Activated CD8-positive, alpha-beta memory T cell treated with anti-CD3 and anti-CD28 coated beads for 36 hours (primary cell): ENCODE results near the gene CAPN2. TPM values are rescaled to one million over a fixed set of nuclear protein-coding genes. Genes with fewer than 3 reads are reported as not detected.

Source experiments
- CTCF ChIA-PET: fragments of 350-600 bp; sonication (Branson Sonifier 250); formaldehyde crosslinking; loops from one replicate; lab custom pipeline; 2021; ENCODE audit warnings: antibody characterized with exemption; lab: Charles Lee
- POLR2A ChIA-PET: fragments of 350-600 bp; sonication (Branson Sonifier 250); formaldehyde crosslinking; loops from one replicate; lab custom pipeline; 2021; ENCODE audit warnings: antibody characterized with exemption; lab: Charles Lee
- total RNA-seq, 2 experiments: library from RNA; stranded (reverse); gene quantifications; one replicate each; pipeline ENCODE4 v1.2.3, GENCODE V29; 2021

Gene CAPN2
- total RNA-seq, 2 experiments from 2014 or later = 59.6 to 60.2 TPM

- POLR2A ChIA-PET = no interaction called here
- CTCF ChIA-PET = interaction anchor here (0.7 to 5.2 kb wide), 25 partner anchors 8 to 160 kb away, joined by 3 to 46 read pairs (median 6); partner anchors contain the start of gene CAPN2
Measured at GRCh38 chr1:223748773-223749733, 36.7 kb downstream of the CAPN2 start.

GRCh38 chr1:223750730-223751570 is 38.6 kb downstream of the CAPN2 start:
- CTCF ChIA-PET = interaction anchor here (2.6 to 3.8 kb wide), 2 partner anchors 39 to 55 kb away, joined by 10 to 44 read pairs; partner anchors contain the start of gene CAPN2
- POLR2A ChIA-PET = no interaction called here

- POLR2A ChIA-PET = no interaction called here
- CTCF ChIA-PET = interaction anchor here (1.9 to 2.6 kb wide), 2 partner anchors 53 to 55 kb away, joined by 7 to 10 read pairs; no protein-coding TSS in a partner anchor
Measured at GRCh38 chr1:223751696-223752095, 39.4 kb downstream of the CAPN2 start.

- ChIA-PET CTCF (interaction anchor here (1.9 to 2.6 kb wide), 2 partner anchors 54 to 56 kb away, joined by 7 to 10 read pairs; no protein-coding TSS in a partner anchor), POLR2A (no interaction called here)
Measured at GRCh38 chr1:223752721-223753515, 40.6 kb downstream of the CAPN2 start.

- CTCF ChIA-PET = no interaction called here
- POLR2A ChIA-PET = no interaction called here
Measured at GRCh38 chr1:223754681-223755431, 42.5 kb downstream of the CAPN2 start.

- ChIA-PET CTCF (interaction anchor here (0.5 to 1.0 kb wide), 2 partner anchors 29 to 1759 kb away, joined by 3 read pairs; no protein-coding TSS in a partner anchor), POLR2A (no interaction called here)
Measured at GRCh38 chr1:223755432-223755792, 43.1 kb downstream of the CAPN2 start.

- POLR2A ChIA-PET = no interaction called here
- CTCF ChIA-PET = interaction anchor here (0.5 to 1.0 kb wide), 2 partner anchors 29 to 1760 kb away, joined by 3 read pairs; no protein-coding TSS in a partner anchor
Measured at GRCh38 chr1:223755992-223756775, 43.8 kb downstream of the CAPN2 start.

GRCh38 chr1:223756806-223757700 is 44.7 kb downstream of the CAPN2 start:
- CTCF ChIA-PET = no interaction called here
- POLR2A ChIA-PET = interaction anchor here (0.6 kb wide), 1 partner anchor 716 kb away, joined by 3 read pairs; no protein-coding TSS in a partner anchor

GRCh38 chr1:223758734-223759133 is 46.4 kb downstream of the CAPN2 start:
- ChIA-PET POLR2A (no interaction called here), CTCF (no interaction called here)

GRCh38 chr1:223759273-223759672 is 46.9 kb downstream of the CAPN2 start:
- CTCF ChIA-PET = interaction anchor here (2.1 kb wide), 1 partner anchor 10 kb away, joined by 6 read pairs; no protein-coding TSS in a partner anchor
- POLR2A ChIA-PET = no interaction called here

- CTCF ChIA-PET = interaction anchor here (1.4 to 2.1 kb wide), 2 partner anchors 11 to 51 kb away, joined by 3 to 6 read pairs; no protein-coding TSS in a partner anchor
- POLR2A ChIA-PET = no interaction called here
Measured at GRCh38 chr1:223760833-223761232, 48.5 kb downstream of the CAPN2 start.

GRCh38 chr1:223761411-223761810 is 49.1 kb downstream of the CAPN2 start:
- POLR2A ChIA-PET = no interaction called here
- CTCF ChIA-PET = interaction anchor here (1.4 to 2.1 kb wide), 2 partner anchors 12 to 50 kb away, joined by 3 to 6 read pairs; no protein-coding TSS in a partner anchor

- ChIA-PET CTCF (no interaction called here), POLR2A (no interaction called here)
Measured at GRCh38 chr1:223763251-223763650, 50.9 kb downstream of the CAPN2 start.

GRCh38 chr1:223763881-223764280 is 51.5 kb downstream of the CAPN2 start:
- CTCF ChIA-PET = no interaction called here
- POLR2A ChIA-PET = no interaction called here

- CTCF ChIA-PET = interaction anchor here (1.0 kb wide), 1 partner anchor 16 kb away, joined by 5 read pairs; no protein-coding TSS in a partner anchor
- POLR2A ChIA-PET = no interaction called here
Measured at GRCh38 chr1:223765036-223765718, 52.8 kb downstream of the CAPN2 start.
